IMR-90 (cell line): ENCODE data around the gene CCDC177.

Experiments used
- CEBPB ChIP-seq: IDR thresholded peaks from 2 replicates; pipeline ENCODE4 v1.6.1; 2012; ENCODE audit warnings: low read depth, low read length, improper control_type of control experiment
- CTCF ChIP-seq: conservative IDR thresholded peaks from 2 replicates; pipeline ENCODE4 v1.5.1; 2012; ENCODE audit warnings: mild to moderate bottlenecking, low read depth, low read length, improper control_type of control experiment
- FOS ChIP-seq: fragments of 150-350 bp; IDR thresholded peaks from 2 replicates; pipeline ENCODE4 v1.6.1; 2016; ENCODE audit warnings: low read depth, low read length
- MAFK ChIP-seq: IDR thresholded peaks from 2 replicates; pipeline ENCODE4 v1.6.1; 2012; ENCODE audit warnings: low read depth, low read length, improper control_type of control experiment
- MAZ ChIP-seq: IDR thresholded peaks from 2 replicates; pipeline ENCODE4 v1.6.1; 2012; ENCODE audit warnings: low read depth, mild to moderate bottlenecking, low read length, improper control_type of control experiment, moderate library complexity, borderline replicate concordance
- NFE2L2 ChIP-seq: fragments of 150-350 bp; IDR thresholded peaks from 2 replicates; pipeline ENCODE4 v1.6.1; 2016; ENCODE audit warnings: low read depth, mild to moderate bottlenecking, low read length
- POLR2A ChIP-seq: IDR thresholded peaks from 2 replicates; pipeline ENCODE4 v1.6.1; 2012; ENCODE audit warnings: mild to moderate bottlenecking, low read depth, low read length
- RCOR1 ChIP-seq: IDR thresholded peaks from 2 replicates; pipeline ENCODE4 v1.6.1; 2012; ENCODE audit warnings: mild to moderate bottlenecking, low read length, improper control_type of control experiment; ENCODE audit not compliant: insufficient replicate concordance
- SMC3 ChIP-seq: fragments of 150-350 bp; IDR thresholded peaks from 2 replicates; pipeline ENCODE4 v1.6.1; 2016; ENCODE audit warnings: low read depth, mild to moderate bottlenecking, antibody characterized with exemption, low read length, moderate library complexity
- USF2 ChIP-seq: fragments of 150-350 bp; IDR thresholded peaks from 2 replicates; pipeline ENCODE4 v1.6.1; 2017; ENCODE audit warnings: mild to moderate bottlenecking, antibody characterized with exemption, low read length, low read depth

GRCh38 chr14:69554500-69554899, 20.2 kb downstream of the CCDC177 start:
- TF ChIP-seq CTCF (no peak), MAFK (no peak), MAZ (no peak), NFE2L2 (no peak), POLR2A (no peak), FOS (no peak), USF2 (no peak), SMC3 (no peak), CEBPB (no peak), RCOR1 (no peak)
